ENCODE data around the gene ZNF547. TPM values are rescaled to one million over a fixed set of nuclear protein-coding genes. Genes with fewer than 3 reads are reported as not detected.

ZNF547 gene
- total RNA-seq, 1 experiment from 2014 or later, result 1.4 TPM

DNA sequence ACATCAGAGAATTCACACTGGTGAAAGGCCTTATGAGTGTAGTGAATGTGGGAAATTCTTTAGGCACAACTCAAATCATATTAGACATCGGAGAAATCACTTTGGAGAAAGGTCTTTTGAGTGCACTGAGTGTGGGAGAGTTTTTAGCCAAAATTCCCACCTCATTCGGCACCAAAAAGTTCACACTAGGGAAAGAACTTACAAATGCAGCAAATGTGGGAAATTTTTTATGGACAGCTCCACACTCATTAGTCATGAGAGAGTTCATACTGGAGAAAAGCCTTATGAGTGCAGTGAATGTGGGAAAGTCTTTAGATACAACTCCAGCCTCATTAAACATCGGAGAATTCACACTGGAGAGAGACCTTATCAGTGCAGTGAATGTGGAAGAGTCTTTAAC, 57.7 kb downstream of the ZNF547 start:
- peaks cover 9 to 23% of the 10 kb centered on the region in 2 experiments; a peak in 3 of 4 replicates for H3K36me3 ChIP-seq (ENCODE audit: control insufficient read depth in 1 of 2, insufficient read depth in 2 of 2, low read length in 2 of 2)
- BruUV-seq (replicated peaks), result TSS peak; percentile 16

More for the DNA sequence above, 57.7 kb downstream of the ZNF547 start:
- no peak overlapping the region for H3K27ac ChIP-seq (ENCODE audit: low read depth, low read length)
- ChIA-PET POLR2A (no interaction called here), CTCF (no interaction called here), RAD21 (ENCODE audit: low non-redundant PET in 1 of 2, low total read pairs in 2 of 2, uncharacterized antibody in 2 of 2, unreplicated experiment in 2 of 2) (no interaction called here)
- H3K27me3 ChIP-seq (ENCODE audit: insufficient read depth, low read length), result no peaks in the 10 kb centered on the region
- H3K4me1 ChIP-seq (ENCODE audit: control insufficient read depth in 1 of 2, insufficient read depth in 2 of 2, low read length in 2 of 2), result no peaks in the 10 kb centered on the region
- ATAC-seq (no peak), DNase-seq (ENCODE audit: low read depth, low spot score) (no peak)
- no peak overlapping the region for H3K9ac ChIP-seq (ENCODE audit: low read length)
- no peak overlapping the region for H3K4me3 ChIP-seq (replicated peaks in 1 of 2; ENCODE audit: low read depth in 1 of 2, low read length in 2 of 2)
- TF ChIP-seq CEBPB (IDR thresholded peaks at IDR 0.05; ENCODE audit: low read depth), result no peak
- TF ChIP-seq, protein P1, sequence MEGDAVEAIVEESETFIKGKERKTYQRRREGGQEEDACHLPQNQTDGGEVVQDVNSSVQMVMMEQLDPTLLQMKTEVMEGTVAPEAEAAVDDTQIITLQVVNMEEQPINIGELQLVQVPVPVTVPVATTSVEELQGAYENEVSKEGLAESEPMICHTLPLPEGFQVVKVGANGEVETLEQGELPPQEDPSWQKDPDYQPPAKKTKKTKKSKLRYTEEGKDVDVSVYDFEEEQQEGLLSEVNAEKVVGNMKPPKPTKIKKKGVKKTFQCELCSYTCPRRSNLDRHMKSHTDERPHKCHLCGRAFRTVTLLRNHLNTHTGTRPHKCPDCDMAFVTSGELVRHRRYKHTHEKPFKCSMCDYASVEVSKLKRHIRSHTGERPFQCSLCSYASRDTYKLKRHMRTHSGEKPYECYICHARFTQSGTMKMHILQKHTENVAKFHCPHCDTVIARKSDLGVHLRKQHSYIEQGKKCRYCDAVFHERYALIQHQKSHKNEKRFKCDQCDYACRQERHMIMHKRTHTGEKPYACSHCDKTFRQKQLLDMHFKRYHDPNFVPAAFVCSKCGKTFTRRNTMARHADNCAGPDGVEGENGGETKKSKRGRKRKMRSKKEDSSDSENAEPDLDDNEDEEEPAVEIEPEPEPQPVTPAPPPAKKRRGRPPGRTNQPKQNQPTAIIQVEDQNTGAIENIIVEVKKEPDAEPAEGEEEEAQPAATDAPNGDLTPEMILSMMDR (IDR thresholded peaks at IDR 0.05 in 2 of 3, conservative IDR thresholded peaks at IDR 0.05 in 1 of 3; ENCODE audit: borderline replicate concordance in 1 of 3, insufficient read depth in 1 of 3, low read depth in 2 of 3, low read length in 2 of 3), result no peak
- TF ChIP-seq SIN3A (IDR thresholded peaks at IDR 0.05; ENCODE audit: low read depth), result no peak
- no peak for TF ChIP-seq EZH2 (IDR thresholded peaks at IDR 0.05)
- TF ChIP-seq SP1 (IDR thresholded peaks at IDR 0.05; ENCODE audit: low read depth), result no peak
- TF ChIP-seq FOSL1 (IDR thresholded peaks at IDR 0.05; ENCODE audit: low read depth), result no peak
- TF ChIP-seq JUND (IDR thresholded peaks at IDR 0.05), result no peak
- TF ChIP-seq SRF (IDR thresholded peaks at IDR 0.05; ENCODE audit: low read depth), result no peak
- TF ChIP-seq EGR1 (IDR thresholded peaks at IDR 0.05; ENCODE audit: low read depth), result no peak
- TF ChIP-seq, protein P2, sequence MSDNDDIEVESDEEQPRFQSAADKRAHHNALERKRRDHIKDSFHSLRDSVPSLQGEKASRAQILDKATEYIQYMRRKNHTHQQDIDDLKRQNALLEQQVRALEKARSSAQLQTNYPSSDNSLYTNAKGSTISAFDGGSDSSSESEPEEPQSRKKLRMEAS (IDR thresholded peaks at IDR 0.05), result no peak
- TF ChIP-seq EZH2phosphoT487 (IDR thresholded peaks at IDR 0.05; ENCODE audit: borderline replicate concordance), result no peak
- TF ChIP-seq, protein P3, sequence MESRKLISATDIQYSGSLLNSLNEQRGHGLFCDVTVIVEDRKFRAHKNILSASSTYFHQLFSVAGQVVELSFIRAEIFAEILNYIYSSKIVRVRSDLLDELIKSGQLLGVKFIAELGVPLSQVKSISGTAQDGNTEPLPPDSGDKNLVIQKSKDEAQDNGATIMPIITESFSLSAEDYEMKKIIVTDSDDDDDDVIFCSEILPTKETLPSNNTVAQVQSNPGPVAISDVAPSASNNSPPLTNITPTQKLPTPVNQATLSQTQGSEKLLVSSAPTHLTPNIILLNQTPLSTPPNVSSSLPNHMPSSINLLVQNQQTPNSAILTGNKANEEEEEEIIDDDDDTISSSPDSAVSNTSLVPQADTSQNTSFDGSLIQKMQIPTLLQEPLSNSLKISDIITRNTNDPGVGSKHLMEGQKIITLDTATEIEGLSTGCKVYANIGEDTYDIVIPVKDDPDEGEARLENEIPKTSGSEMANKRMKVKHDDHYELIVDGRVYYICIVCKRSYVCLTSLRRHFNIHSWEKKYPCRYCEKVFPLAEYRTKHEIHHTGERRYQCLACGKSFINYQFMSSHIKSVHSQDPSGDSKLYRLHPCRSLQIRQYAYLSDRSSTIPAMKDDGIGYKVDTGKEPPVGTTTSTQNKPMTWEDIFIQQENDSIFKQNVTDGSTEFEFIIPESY (IDR thresholded peaks at IDR 0.05; ENCODE audit: extremely low read depth, insufficient replicate concordance, low read length), result no peak
- TF ChIP-seq RAD21 (IDR thresholded peaks at IDR 0.05; ENCODE audit: low read depth), result no peak
- TF ChIP-seq, protein P4, sequence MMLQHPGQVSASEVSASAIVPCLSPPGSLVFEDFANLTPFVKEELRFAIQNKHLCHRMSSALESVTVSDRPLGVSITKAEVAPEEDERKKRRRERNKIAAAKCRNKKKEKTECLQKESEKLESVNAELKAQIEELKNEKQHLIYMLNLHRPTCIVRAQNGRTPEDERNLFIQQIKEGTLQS (IDR thresholded peaks at IDR 0.05), result no peak
- TF ChIP-seq ZFX (IDR thresholded peaks at IDR 0.05), result no peak
- no peak for TF ChIP-seq POLR2AphosphoS5 (IDR thresholded peaks at IDR 0.05; ENCODE audit: low read depth, low read length)
- H3K9me2 ChIP-seq (ENCODE audit: insufficient read depth), result no peaks in the 10 kb centered on the region
- no peaks in the 10 kb centered on the region for H4K20me1 ChIP-seq (ENCODE audit: insufficient read depth)
- peaks cover 0 to 19% of the 10 kb centered on the region in 2 experiments; a peak in 2 of 4 replicates for H3K9me3 ChIP-seq (ENCODE audit: control insufficient read depth in 1 of 2, insufficient read depth in 1 of 2, low read depth in 1 of 2, low read length in 2 of 2)
- no peak overlapping the region for H3K4me2 ChIP-seq (ENCODE audit: low read length)
- H2AFZ ChIP-seq (ENCODE audit: low read depth, low read length, poor library complexity, severe bottlenecking), result no peak overlapping the region
- H3K79me2 ChIP-seq (ENCODE audit: insufficient read depth, low read length), result no peaks in the 10 kb centered on the region
- intact Hi-C loops (cut with micrococcal nuclease), result no loop called here

Other genes with a start within 250 kb of the ZNF547 start
- gene USP29, start 243.6 kb upstream of the ZNF547 start, total RNA-seq (2021; ENCODE audit: unreplicated experiment), result not detected
- gene ZIM3, start 218.3 kb upstream of the ZNF547 start, total RNA-seq (2021; ENCODE audit: unreplicated experiment), result not detected
- gene DUXA, start 196.1 kb upstream of the ZNF547 start, total RNA-seq (2021; ENCODE audit: unreplicated experiment), result not detected
- 30.3 TPM for gene ZNF264, start 172.1 kb upstream of the ZNF547 start, total RNA-seq (2021; ENCODE audit: unreplicated experiment)
- 1.5 TPM for gene AURKC, start 132.5 kb upstream of the ZNF547 start, total RNA-seq (2021; ENCODE audit: unreplicated experiment)
- gene ZNF805, start 122.9 kb upstream of the ZNF547 start, total RNA-seq (2021; ENCODE audit: unreplicated experiment), result 9.2 TPM
- gene ZNF460, start 83.1 kb upstream of the ZNF547 start, total RNA-seq (2021; ENCODE audit: unreplicated experiment), result 43.1 TPM
- 7.6 TPM for gene ZNF543, start 43.1 kb upstream of the ZNF547 start, total RNA-seq (2021; ENCODE audit: unreplicated experiment)
- 6.3 TPM for gene ZNF304, start 12.3 kb upstream of the ZNF547 start, total RNA-seq (2021; ENCODE audit: unreplicated experiment)
- 3.9 TPM for gene TRAPPC2B, start within 50 bp of the ZNF547 start, total RNA-seq (2021; ENCODE audit: unreplicated experiment)
- 8.7 TPM for gene ZNF548, start 26.3 kb downstream of the ZNF547 start, total RNA-seq (2021; ENCODE audit: unreplicated experiment)
- 5.1 TPM for gene ZNF17, start 47.6 kb downstream of the ZNF547 start, total RNA-seq (2021; ENCODE audit: unreplicated experiment)
- gene ZNF749, start 71.8 kb downstream of the ZNF547 start, total RNA-seq (2021; ENCODE audit: unreplicated experiment), result 18.0 TPM
- not detected for gene VN1R1, start 93.6 kb downstream of the ZNF547 start, total RNA-seq (2021; ENCODE audit: unreplicated experiment)
- 0.37 TPM for gene ZNF772, start 114.0 kb downstream of the ZNF547 start, total RNA-seq (2021; ENCODE audit: unreplicated experiment)
- gene ZNF419, start 124.2 kb downstream of the ZNF547 start, total RNA-seq (2021; ENCODE audit: unreplicated experiment), result 1.9 TPM
- gene ZNF773, start 136.4 kb downstream of the ZNF547 start, total RNA-seq (2021; ENCODE audit: unreplicated experiment), result 0.42 TPM
- not detected for gene ZNF549, start 163.8 kb downstream of the ZNF547 start, total RNA-seq (2021; ENCODE audit: unreplicated experiment)
- 3.1 TPM for gene ZNF550, start 196.3 kb downstream of the ZNF547 start, total RNA-seq (2021; ENCODE audit: unreplicated experiment)
- 4.0 TPM for gene ZNF416, start 215.4 kb downstream of the ZNF547 start, total RNA-seq (2021; ENCODE audit: unreplicated experiment)
- not detected for gene ZIK1, start 220.6 kb downstream of the ZNF547 start, total RNA-seq (2021; ENCODE audit: unreplicated experiment)
- 3.8 TPM for gene ZNF530, start 236.3 kb downstream of the ZNF547 start, total RNA-seq (2021; ENCODE audit: unreplicated experiment)

All from HCT116 (cell line).